IMR-90 (cell line): Measurements from ENCODE around the gene NUP93. TPM values are rescaled to one million over a fixed set of nuclear protein-coding genes. Genes with fewer than 3 reads are reported as not detected.

Experiments used
- ATAC-seq: fragments of 200-7000 bp; cut with Tn5 transposase; 2 replicates; pipeline ENCODE4 v1.9.1; 2020; ENCODE audit warnings: low read depth, mild to moderate bottlenecking, moderate library complexity
- BruUV-seq: library from RNA; stranded (reverse); fragments of 400-500 nt; replicated peaks from 2 replicates; lab custom pipeline; 2021; lab: Mats Ljungman, UMichigan
- CTCF ChIA-PET: fragments of 300-600 bp; formaldehyde crosslinking; extraction: SDS; loops from one replicate; lab custom pipeline; 2021; ENCODE audit warnings: antibody characterized with exemption; lab: Yijun Ruan, JAX
- POLR2A ChIA-PET: fragments of 300-600 bp; sonication (Branson Sonifier 250); formaldehyde crosslinking; loops from one replicate; lab custom pipeline; 2022; ENCODE audit warnings: antibody characterized with exemption; ENCODE audit not compliant: unreplicated experiment; lab: Charles Lee
- DNase-seq: peaks from one replicate; pipeline ENCODE4 v3.0.0; 2013
- H2AFZ ChIP-seq: replicated peaks from 2 replicates; pipeline ENCODE3; 2013; ENCODE audit warnings: low read length, mild to moderate bottlenecking; ENCODE audit not compliant: poor library complexity
- H2AK5ac ChIP-seq: 2 replicates; pipeline ENCODE4 v1.6.1; 2013; ENCODE audit warnings: low read depth, low read length, inconsistent platforms
- H2AK9ac ChIP-seq: replicated peaks from 2 replicates; pipeline ENCODE3; 2013; ENCODE audit warnings: mild to moderate bottlenecking, low read depth, low read length, moderate library complexity; ENCODE audit not compliant: poor library complexity
- H2BK120ac ChIP-seq: 2 replicates; pipeline ENCODE4 v1.6.1; 2013; ENCODE audit warnings: low read depth, low read length, inconsistent platforms
- H2BK15ac ChIP-seq: 3 replicates; pipeline ENCODE4 v1.6.1; 2013; ENCODE audit warnings: low read depth, low read length, inconsistent platforms
- H2BK20ac ChIP-seq: 2 replicates; pipeline ENCODE4 v1.6.1; 2013; ENCODE audit warnings: low read depth, mild to moderate bottlenecking, inconsistent platforms, low read length, moderate library complexity
- H2BK5ac ChIP-seq: 2 replicates; pipeline ENCODE4 v1.6.1; 2013; ENCODE audit warnings: mild to moderate bottlenecking, low read depth, low read length, inconsistent platforms; ENCODE audit not compliant: poor library complexity, severe bottlenecking
- H3K14ac ChIP-seq: replicated peaks from 2 replicates; pipeline ENCODE4 v1.6.1; 2013; ENCODE audit warnings: low read depth, low read length, inconsistent platforms
- H3K18ac ChIP-seq: 2 replicates; pipeline ENCODE4 v1.6.1; 2013; ENCODE audit warnings: low read depth, low read length, control low read depth
- H3K23ac ChIP-seq: 2 replicates; pipeline ENCODE4 v1.6.1; 2013; ENCODE audit warnings: low read depth, low read length, inconsistent platforms
- H3K27ac ChIP-seq: 2 replicates; pipeline ENCODE4 v1.5.1; 2013; ENCODE audit warnings: mild to moderate bottlenecking, control low read depth, low read length; ENCODE audit not compliant: insufficient read depth
- H3K27me3 ChIP-seq: 2 replicates; pipeline ENCODE4 v1.6.1; 2013; ENCODE audit warnings: low read length; ENCODE audit not compliant: control insufficient read depth, insufficient read depth
- H3K36me3 ChIP-seq: 2 replicates; pipeline ENCODE4 v1.6.1; 2013; ENCODE audit warnings: low read length, mixed read lengths; ENCODE audit not compliant: control insufficient read depth, insufficient read depth
- H3K4ac ChIP-seq: 2 replicates; pipeline ENCODE4 v1.6.1; 2013; ENCODE audit warnings: low read depth, low read length, inconsistent platforms
- H3K4me1 ChIP-seq: 2 replicates; pipeline ENCODE4 v1.6.1; 2013; ENCODE audit warnings: low read length, mixed read lengths; ENCODE audit not compliant: control insufficient read depth, insufficient read depth
- H3K4me2 ChIP-seq: 2 replicates; pipeline ENCODE4 v1.6.1; 2013; ENCODE audit warnings: low read depth, mild to moderate bottlenecking, control low read depth, low read length, moderate library complexity
- H3K4me3 ChIP-seq: 2 replicates; pipeline ENCODE4 v1.5.1; 2013; ENCODE audit warnings: low read depth, mild to moderate bottlenecking, control low read depth, low read length, moderate library complexity; ENCODE audit not compliant: insufficient read depth
- H3K56ac ChIP-seq: 2 replicates; pipeline ENCODE4 v1.6.1; 2013; ENCODE audit warnings: low read length, inconsistent platforms; ENCODE audit not compliant: insufficient read depth; ENCODE audit errors: extremely low read depth
- H3K79me1 ChIP-seq, 2 experiments: 2 replicates each; pipeline ENCODE4 v1.6.1; 2013; ENCODE audit warnings: low read length in 2 of 2, inconsistent platforms in 1 of 2, low read depth in 1 of 2
- H3K9ac ChIP-seq: 2 replicates; pipeline ENCODE4 v1.6.1; 2013; ENCODE audit warnings: low read depth, low read length, control low read depth
- H3K9me1 ChIP-seq: 2 replicates; pipeline ENCODE4 v1.6.1; 2013; ENCODE audit warnings: low read length, inconsistent platforms; ENCODE audit not compliant: insufficient read depth
- H3K9me3 ChIP-seq: 2 replicates; pipeline ENCODE4 v1.6.1; 2013; ENCODE audit warnings: low read length; ENCODE audit not compliant: control insufficient read depth, insufficient read depth
- H4K20me1 ChIP-seq: 2 replicates; pipeline ENCODE4 v1.6.1; 2013; ENCODE audit warnings: low read length, inconsistent platforms; ENCODE audit not compliant: insufficient read depth
- H4K5ac ChIP-seq: 2 replicates; pipeline ENCODE4 v1.6.1; 2013; ENCODE audit warnings: mild to moderate bottlenecking, low read depth, low read length, control low read depth
- H4K8ac ChIP-seq, 2 experiments: 2 replicates each; pipeline ENCODE4 v1.6.1; 2013; ENCODE audit warnings: low read depth in 2 of 2, low read length in 2 of 2, control low read depth in 1 of 2, inconsistent platforms in 1 of 2
- H4K91ac ChIP-seq: 2 replicates; pipeline ENCODE4 v1.6.1; 2013; ENCODE audit warnings: low read depth, low read length, inconsistent platforms; ENCODE audit not compliant: insufficient read depth
- POLR2A ChIP-seq: IDR thresholded peaks from 2 replicates; pipeline ENCODE4 v1.6.1; 2012; ENCODE audit warnings: mild to moderate bottlenecking, low read depth, low read length
- RCOR1 ChIP-seq: IDR thresholded peaks from 2 replicates; pipeline ENCODE4 v1.6.1; 2012; ENCODE audit warnings: mild to moderate bottlenecking, low read length, improper control_type of control experiment; ENCODE audit not compliant: insufficient replicate concordance
- USF2 ChIP-seq: fragments of 150-350 bp; IDR thresholded peaks from 2 replicates; pipeline ENCODE4 v1.6.1; 2017; ENCODE audit warnings: mild to moderate bottlenecking, antibody characterized with exemption, low read length, low read depth
- WGBS, 2 experiments: methylation state at CpG; one replicate each; pipeline versions ENCODE4 v1.1.5 to v1.1.7; 2013; ENCODE audit warnings: missing lambda C conversion rate in 2 of 2; ENCODE audit not compliant: insufficient read length in 1 of 2; ENCODE audit errors: extremely low coverage in 2 of 2; 5-methylcytosine and 5-hydroxymethylcytosine counted together
- dilution Hi-C: fragments of 300-500 bp; cut with HindIII; formaldehyde crosslinking; loops from one replicate; pipeline ENCODE4 v1.14.3; 2018; ENCODE audit warnings: low sequenced_read_pairs; ENCODE audit not compliant: unreplicated experiment
- in situ Hi-C: fragments of 300-500 bp; cut with MboI; formaldehyde crosslinking; loops from 3 replicates; pipeline ENCODE4 v1.14.3; 2019; ENCODE audit warnings: low sequenced_read_pairs, inconsistent platforms, mixed read lengths
- intact Hi-C: fragments of 100-400 bp; cut with micrococcal nuclease; formaldehyde crosslinking; loops from 2 replicates; pipeline ENCODE4 v1.10.0; 2022
- polyA plus RNA-seq, 3 experiments: library from polyadenylated mRNA; depleted of rRNA; stranded (reverse); fragments of >200 nt; gene quantifications; 2 replicates each; pipeline ENCODE4 v1.2.3, GENCODE V29; 2012; ENCODE audit warnings: low replicate concordance in 1 of 3
- total RNA-seq: library from RNA; depleted of rRNA; stranded (reverse); fragments of >200 nt; gene quantifications from 2 replicates; pipeline ENCODE4 v1.2.3, GENCODE V29; 2012

Gene NUP93
- total and polyA plus RNA-seq, 2 of the 4 experiments (the other 2 are of a cell fraction) = 54.6 to 72.6 TPM

DNA sequence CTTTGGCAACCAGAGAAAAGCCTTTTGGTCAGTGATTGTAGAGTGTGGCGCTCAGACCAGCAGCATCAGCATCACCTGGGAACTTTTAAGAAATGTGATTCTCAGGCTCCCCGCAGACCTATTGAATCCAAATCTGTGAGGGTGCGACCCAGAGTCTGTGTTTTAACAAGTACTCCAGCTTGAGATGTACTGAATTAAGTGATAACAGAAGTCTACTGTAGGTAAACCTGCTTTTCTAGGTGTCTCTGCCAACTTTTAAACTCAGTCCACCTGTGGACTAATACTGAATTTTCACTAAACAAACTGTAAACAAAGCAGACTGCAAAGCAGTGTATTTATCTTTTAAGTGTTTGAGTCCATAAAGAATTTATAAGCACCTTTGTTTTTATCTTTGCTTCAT is 43.6 kb downstream of the NUP93 start:
- no peak overlapping the region for H3K14ac ChIP-seq
- WGBS, 2 experiments = no CpG with 5 or more reads among the region's 3 CpGs
- no peak overlapping the region for H3K4ac ChIP-seq
- H2AFZ ChIP-seq = no peak overlapping the region
- no peaks in the 10 kb centered on the region for H3K9me3 ChIP-seq
- no peak overlapping the region for H3K27ac ChIP-seq
- H3K4me3 ChIP-seq = no peak overlapping the region
- H3K56ac ChIP-seq = no peak overlapping the region
- DNase-seq = no peak
- H4K91ac ChIP-seq = no peak overlapping the region
- ChIA-PET CTCF (no interaction called here), POLR2A (no interaction called here)
- no peak overlapping the region for H2AK9ac ChIP-seq
- dilution Hi-C loops (no loop called here), in situ Hi-C loops (no loop called here), intact Hi-C loops (no loop called here)
- no peak overlapping the region for H3K4me2 ChIP-seq
- no peak overlapping the region for H4K8ac ChIP-seq
- H2BK15ac ChIP-seq = no peak overlapping the region
- no peak overlapping the region for H2BK5ac ChIP-seq
- peaks cover 40 to 66% of the 10 kb centered on the region in 2 experiments for H3K79me1 ChIP-seq
- H3K23ac ChIP-seq = no peak overlapping the region; the same call in 1 of the 2 replicates
- no peak for TF ChIP-seq RCOR1
- TF ChIP-seq USF2 = no peak
- no peak for TF ChIP-seq POLR2A
- no peaks in the 10 kb centered on the region for H3K27me3 ChIP-seq
- no peak overlapping the region for H3K18ac ChIP-seq
- H4K20me1 ChIP-seq = no peaks in the 10 kb centered on the region
- H2BK20ac ChIP-seq = 0 out of 2 replicates have a peak overlapping the region, but pooled peaks have one; percentile 14
- H3K36me3 ChIP-seq = no peaks in the 10 kb centered on the region
- peaks cover 5% of the 10 kb centered on the region; the same call in 1 of the 2 replicates for H3K9me1 ChIP-seq
- no peak overlapping the region for H3K9ac ChIP-seq
- no TSS peak for BruUV-seq
- H4K5ac ChIP-seq = 0 out of 2 replicates have a peak overlapping the region, but pooled peaks have one; percentile 8
- no peak overlapping the region for H2AK5ac ChIP-seq
- ATAC-seq = no peak
- no peak overlapping the region for H2BK120ac ChIP-seq
- H3K4me1 ChIP-seq = peaks cover 17% of the 10 kb centered on the region
